Cardiac fibroblast (primary cell): Measurements from ENCODE around the gene NRAS.
A peak's percentile ranks its signal among the peaks of the same experiment; 100 is the strongest.

ENCODE experiments used
- DNase-seq, 2 donors: peaks; one replicate each; pipeline versions ENCODE4 v3.0.0 to v3.0.0-alpha.2; 2010; ENCODE audit warnings: low read depth in 2 of 2
- H3K4me3 ChIP-seq, 2 donors: replicated peaks in 1 of 2; 1 replicate in 1 of 2; 2 replicates in 1 of 2; pipeline ENCODE4 v1.5.1; 2011; ENCODE audit warnings: low read depth in 2 of 2, low read length in 2 of 2, mild to moderate bottlenecking in 2 of 2, moderate library complexity in 1 of 2
- CTCF ChIP-seq: IDR thresholded peaks from one replicate; pipeline ENCODE4 v1.5.1; 2011; ENCODE audit warnings: low read depth, mild to moderate bottlenecking, low read length, inconsistent platforms

Gene NRAS

GRCh38 chr1:114741963-114742746 is 25.6 kb upstream of the NRAS start:
- no peak overlapping the region for H3K4me3 ChIP-seq
- TF ChIP-seq CTCF = no peak
- DNase-seq = no peak

- H3K4me3 ChIP-seq = no peak overlapping the region
- DNase-seq = no peak
- no peak for TF ChIP-seq CTCF
Observed at GRCh38 chr1:114740331-114740730, 23.8 kb upstream of the NRAS start.

- no peak overlapping the region for H3K4me3 ChIP-seq
- DNase-seq = no peak
- no peak for TF ChIP-seq CTCF
Observed at GRCh38 chr1:114737314-114737849, 20.8 kb upstream of the NRAS start.

GRCh38 chr1:114735479-114735878 is 18.9 kb upstream of the NRAS start:
- no peak for DNase-seq
- no peak for TF ChIP-seq CTCF
- H3K4me3 ChIP-seq = no peak overlapping the region

GRCh38 chr1:114729782-114730181 is 13.2 kb upstream of the NRAS start:
- DNase-seq = peak in 1 of 2 donors; percentile 19
- H3K4me3 ChIP-seq = no peak overlapping the region
- no peak for TF ChIP-seq CTCF

GRCh38 chr1:114728553-114728952 is 12.0 kb upstream of the NRAS start:
- no peak for DNase-seq
- no peak for TF ChIP-seq CTCF
- H3K4me3 ChIP-seq = no peak overlapping the region

- DNase-seq = no peak
- no peak for TF ChIP-seq CTCF
Observed at GRCh38 chr1:114725230-114725629, 8.7 kb upstream of the NRAS start.

More at GRCh38 chr1:114725230-114725629, 8.7 kb upstream of the NRAS start:
- H3K4me3 ChIP-seq = no peak overlapping the region
